H1 (cell line): ENCODE data around the gene TGM1. TPM values are rescaled to one million over a fixed set of nuclear protein-coding genes. Genes with fewer than 3 reads are reported as not detected.

ENCODE experiments used
- CTCF ChIA-PET: fragments of 300-600 bp; sonication (Branson Sonifier 250); formaldehyde crosslinking; loops from one replicate; lab custom pipeline; 2021; ENCODE audit not compliant: partially characterized antibody; lab: Charles Lee
- POLR2A ChIA-PET: fragments of 300-600 bp; sonication (Branson Sonifier 250); formaldehyde crosslinking; loops from one replicate; lab custom pipeline; 2021; ENCODE audit warnings: inconsistent platforms; ENCODE audit not compliant: partially characterized antibody; lab: Charles Lee
- DNase-seq, 2 experiments: peaks; one replicate each; pipeline versions ENCODE4 v3.0.0 to v3.0.0-alpha.2; 2010 to 2022; ENCODE audit warnings: low spot score in 2 of 2, low read depth in 1 of 2, mixed read lengths in 1 of 2
- FAIRE-seq: peaks from 2 replicates; lab custom pipeline; 2011; peaks lifted over from hg19 to GRCh38; lab: Jason Lieb, UNC
- H2AFZ ChIP-seq: 2 replicates; pipeline ENCODE4 v1.8.1; 2012; ENCODE audit warnings: low read length, inconsistent platforms
- H2AK5ac ChIP-seq: 2 replicates; pipeline ENCODE4 v1.6.1; 2013; ENCODE audit warnings: low read depth, low read length
- H2BK120ac ChIP-seq: replicated peaks from 2 replicates; pipeline ENCODE3; 2013; ENCODE audit warnings: low read depth, low read length, inconsistent platforms
- H2BK12ac ChIP-seq: 2 replicates; pipeline ENCODE4 v1.6.1; 2013; ENCODE audit warnings: low read depth, low read length
- H2BK15ac ChIP-seq: 2 replicates; pipeline ENCODE4 v1.6.1; 2013; ENCODE audit warnings: low read length
- H2BK20ac ChIP-seq: 2 replicates; pipeline ENCODE4 v1.6.1; 2013; ENCODE audit warnings: low read length
- H2BK5ac ChIP-seq: 2 replicates; pipeline ENCODE4 v1.6.1; 2013; ENCODE audit warnings: low read depth, low read length
- H3K14ac ChIP-seq: 2 replicates; pipeline ENCODE4 v1.6.1; 2013; ENCODE audit warnings: inconsistent platforms; ENCODE audit not compliant: insufficient read length
- H3K18ac ChIP-seq: 2 replicates; pipeline ENCODE4 v1.6.1; 2013; ENCODE audit warnings: low read length; ENCODE audit errors: extremely low read depth
- H3K23ac ChIP-seq: 2 replicates; pipeline ENCODE4 v1.6.1; 2013; ENCODE audit warnings: inconsistent platforms; ENCODE audit not compliant: insufficient read length
- H3K23me2 ChIP-seq: 2 replicates; pipeline ENCODE4 v1.6.1; 2013; ENCODE audit warnings: low read depth, low read length
- H3K27ac ChIP-seq: 2 replicates; pipeline ENCODE4 v1.6.1; 2011; ENCODE audit warnings: low read depth, low read length, inconsistent platforms
- H3K27me3 ChIP-seq, 4 experiments: replicated peaks in 1 of 4; 1 replicate in 1 of 4; 2 replicates in 3 of 4; pipeline versions ENCODE4 v1.6.1 to v1.8.1; 2011 to 2013; ENCODE audit warnings: low read length in 3 of 4, mild to moderate bottlenecking in 3 of 4, inconsistent platforms in 2 of 4, mixed read lengths in 2 of 4, moderate library complexity in 1 of 4; ENCODE audit not compliant: control insufficient read depth in 3 of 4, insufficient read depth in 3 of 4; ENCODE audit errors: extremely low read depth in 1 of 4
- H3K36me3 ChIP-seq, 4 experiments: 2 replicates each; pipeline versions ENCODE4 v1.6.1 to v1.8.1; 2011 to 2013; ENCODE audit warnings: mild to moderate bottlenecking in 4 of 4, low read length in 3 of 4, moderate library complexity in 2 of 4, control low read depth in 1 of 4, inconsistent platforms in 1 of 4; ENCODE audit not compliant: insufficient read depth in 4 of 4, control insufficient read depth in 2 of 4
- H3K4ac ChIP-seq: replicated peaks from 2 replicates; pipeline ENCODE3; 2013; ENCODE audit warnings: low read length, low read depth, mixed read lengths, inconsistent platforms; ENCODE audit not compliant: insufficient read length
- H3K4me1 ChIP-seq, 4 experiments: replicated peaks in 1 of 4; 1 replicate in 1 of 4; 2 replicates in 3 of 4; pipeline versions ENCODE4 v1.6.1 to v1.8.1; 2011 to 2013; ENCODE audit warnings: low read length in 3 of 4, inconsistent platforms in 2 of 4, mixed read lengths in 1 of 4; ENCODE audit not compliant: insufficient read depth in 4 of 4, control insufficient read depth in 3 of 4
- H3K4me2 ChIP-seq, 2 experiments: 2 replicates each; pipeline versions ENCODE4 v1.6.1 to v1.8.1; 2011 to 2013; ENCODE audit warnings: low read depth in 2 of 2, low read length in 2 of 2, control low read depth in 1 of 2, inconsistent platforms in 1 of 2, mild to moderate bottlenecking in 1 of 2; ENCODE audit not compliant: insufficient read depth in 1 of 2
- H3K4me3 ChIP-seq, 4 experiments: fragments of 200-600, 300-600 bp in 1 of 4; sonication (generic), shearing (Covaris generic), sonication (Bioruptor Twin) in 1 of 4; 2 replicates each; pipeline versions ENCODE4 v1.5.1 to v1.8.1; 2011 to 2016; ENCODE audit warnings: low read length in 4 of 4, low read depth in 3 of 4, control low read depth in 2 of 4, inconsistent platforms in 2 of 4, mild to moderate bottlenecking in 2 of 4, mixed read lengths in 1 of 4, moderate library complexity in 1 of 4; ENCODE audit not compliant: insufficient read depth in 2 of 4; ENCODE audit errors: extremely low read depth in 1 of 4
- H3K56ac ChIP-seq: replicated peaks from 2 replicates; pipeline ENCODE3; 2013; ENCODE audit warnings: low read depth, mild to moderate bottlenecking, mixed read lengths, low read length, inconsistent platforms; ENCODE audit not compliant: insufficient read length
- H3K79me1 ChIP-seq: 2 replicates; pipeline ENCODE4 v1.6.1; 2013; ENCODE audit warnings: low read depth, low read length, control low read depth
- H3K79me2 ChIP-seq, 2 experiments: 2 replicates each; pipeline versions ENCODE4 v1.6.1 to v1.8.1; 2012 to 2013; ENCODE audit warnings: low read length in 2 of 2, mild to moderate bottlenecking in 2 of 2, inconsistent platforms in 1 of 2; ENCODE audit not compliant: insufficient read depth in 2 of 2, control insufficient read depth in 1 of 2
- H3K9ac ChIP-seq, 4 experiments: replicated peaks in 1 of 4; 1 replicate in 1 of 4; 2 replicates in 3 of 4; pipeline versions ENCODE4 v1.6.1 to v1.8.1; 2011 to 2013; ENCODE audit warnings: low read depth in 3 of 4, low read length in 3 of 4, control low read depth in 2 of 4, mild to moderate bottlenecking in 2 of 4, moderate library complexity in 2 of 4, inconsistent platforms in 1 of 4; ENCODE audit errors: extremely low read depth in 1 of 4
- H3K9me3 ChIP-seq, 2 experiments: 2 replicates each; pipeline versions ENCODE4 v1.6.1 to v1.8.1; 2012 to 2013; ENCODE audit warnings: mild to moderate bottlenecking in 2 of 2, moderate library complexity in 2 of 2, control low read depth in 1 of 2, inconsistent platforms in 1 of 2, low read depth in 1 of 2, low read length in 1 of 2, mixed read lengths in 1 of 2; ENCODE audit not compliant: insufficient read depth in 2 of 2
- H4K20me1 ChIP-seq, 2 experiments: replicated peaks in 1 of 2; 2 replicates each; pipeline versions ENCODE3 to v1.8.1; 2011 to 2013; ENCODE audit warnings: inconsistent platforms in 2 of 2, low read length in 2 of 2, mild to moderate bottlenecking in 1 of 2; ENCODE audit not compliant: insufficient read depth in 2 of 2, control insufficient read depth in 1 of 2
- H4K5ac ChIP-seq: 2 replicates; pipeline ENCODE4 v1.6.1; 2013; ENCODE audit warnings: low read length, low read depth, mixed read lengths, inconsistent platforms; ENCODE audit not compliant: insufficient read length
- H4K8ac ChIP-seq: 2 replicates; pipeline ENCODE4 v1.8.0; 2013; ENCODE audit warnings: mild to moderate bottlenecking, moderate library complexity, low read length, inconsistent platforms; ENCODE audit not compliant: insufficient read depth; ENCODE audit errors: extremely low read depth
- H4K91ac ChIP-seq: replicated peaks from 2 replicates; pipeline ENCODE3; 2013; ENCODE audit warnings: low read length, mixed read lengths, inconsistent platforms; ENCODE audit not compliant: insufficient read length
- BRCA1 ChIP-seq: IDR thresholded peaks from 2 replicates; pipeline ENCODE4 v1.6.1; 2012; ENCODE audit warnings: low read depth, low read length, improper control_type of control experiment
- KDM5A ChIP-seq: fragments of 200-600 bp; IDR thresholded peaks from 2 replicates; pipeline ENCODE4 v1.7.1; 2012; ENCODE audit warnings: mild to moderate bottlenecking, low read length, inconsistent platforms, mixed read lengths
- TBP ChIP-seq: IDR thresholded peaks from 2 replicates; pipeline ENCODE4 v1.6.1; 2011; ENCODE audit warnings: low read depth, low read length, improper control_type of control experiment
- WGBS, 2 experiments: shearing (Covaris generic) in 1 of 2; methylation state at CpG; one replicate each; pipeline versions ENCODE4 v1.1.6 to v1.1.7; 2013 to 2015; ENCODE audit warnings: low lambda C conversion rate in 2 of 2, mixed read lengths in 2 of 2, inconsistent platforms in 1 of 2, low coverage in 1 of 2, missing lambda C conversion rate in 1 of 2; ENCODE audit not compliant: insufficient replicate concordance in 2 of 2, insufficient coverage in 1 of 2, insufficient read length in 1 of 2; ENCODE audit errors: extremely low coverage in 1 of 2, missing lambda C conversion rate in 1 of 2; 5-methylcytosine and 5-hydroxymethylcytosine counted together
- polyA plus RNA-seq, 7 experiments: library from polyadenylated mRNA; depleted of rRNA in 3 of 7; stranded (reverse) in 5 of 7; unstranded in 2 of 7; fragments of >200 nt in 5 of 7; fragments of 200-250 nt in 2 of 7; gene quantifications; 1 replicate in 5 of 7; 2 replicates in 1 of 7; 4 replicates in 1 of 7; pipeline versions ENCODE4 v1.2.1 to v1.2.3, GENCODE V29; 2011 to 2013; ENCODE audit warnings: missing spikeins in 2 of 7, mixed read lengths in 2 of 7
- total RNA-seq: library from RNA; stranded (reverse); fragmentation: NEBNext Ultra II Directional; extraction: Animal tissue kit (Norgen Biotek cat#: 25700); gene quantifications from 2 replicates; pipeline ENCODE4 v1.2.1, GENCODE V29; 2021

TGM1 gene
- total and polyA plus RNA-seq, 2 of the 8 experiments (the other 6 are each of a cell fraction or from before 2014, with no cell fraction given) = 1.8 to 2.2 TPM

GRCh38 chr14:24258548-24259265 lies 4.3 kb downstream of the TGM1 start:
- CTCF ChIA-PET = interaction anchor here (0.5 to 3.6 kb wide), 8 partner anchors 12 to 1446 kb away, joined by 3 to 14 read pairs (median 6); partner anchors contain the start of genes CIDEB, RABGGTA and TINF2

More at GRCh38 chr14:24258548-24259265, 4.3 kb downstream of the TGM1 start:
- H3K4me3 ChIP-seq = no peak overlapping the region
- H3K4ac ChIP-seq = no peak overlapping the region
- H4K91ac ChIP-seq = no peak overlapping the region
- TF ChIP-seq KDM5A (no peak), TBP (no peak), BRCA1 (no peak)
- H3K4me2 ChIP-seq = no peak overlapping the region
- no peaks in the 10 kb centered on the region for H3K23me2 ChIP-seq
- 0 out of 2 replicates have a peak overlapping the region, but pooled peaks have one; percentile 9 for H2BK12ac ChIP-seq
- DNase-seq = no peak
- H3K4me1 ChIP-seq = peaks cover 0 to 2% (median 0%) of the 10 kb centered on the region in 4 experiments; a peak in 1 of 7 replicates
- H3K79me2 ChIP-seq = no peaks in the 10 kb centered on the region
- peak overlapping the region; percentile 80 for H4K8ac ChIP-seq
- no peak overlapping the region for H3K56ac ChIP-seq
- H3K36me3 ChIP-seq = no peaks in the 10 kb centered on the region
- H3K9me3 ChIP-seq = no peaks in the 10 kb centered on the region
- no peak overlapping the region for H3K18ac ChIP-seq
- H3K27ac ChIP-seq = no peak overlapping the region
- H2AK5ac ChIP-seq = no peak overlapping the region
- no peaks in the 10 kb centered on the region for H3K79me1 ChIP-seq
- H3K14ac ChIP-seq = no peak overlapping the region
- POLR2A ChIA-PET = interaction anchor here (0.7 to 3.9 kb wide), 7 partner anchors 8 to 56 kb away, joined by 3 to 14 read pairs (median 4); partner anchors contain the start of gene RABGGTA
- H3K9ac ChIP-seq = no peak overlapping the region
- H4K5ac ChIP-seq = no peak overlapping the region
- H3K23ac ChIP-seq = no peak overlapping the region
- no peak overlapping the region for H2BK5ac ChIP-seq
- no peak overlapping the region for H2AFZ ChIP-seq
- FAIRE-seq = no peak
- no peak overlapping the region for H2BK15ac ChIP-seq
- H2BK120ac ChIP-seq = no peak overlapping the region
- H2BK20ac ChIP-seq = no peak overlapping the region
- peaks cover 0 to 2% of the 10 kb centered on the region in 2 experiments for H4K20me1 ChIP-seq
- H3K27me3 ChIP-seq = no peaks in the 10 kb centered on the region; a peak in 1 of 7 replicates
- 88% methylated on average over 18 of the region's 18 CpGs; no CpG with 5 or more reads in 1 of the 2 experiments for WGBS, 2 experiments
